K562 (cell line): ENCODE results near the gene SEC22C. TPM values are rescaled to one million over a fixed set of nuclear protein-coding genes. Genes with fewer than 3 reads are reported as not detected.

Experiments used
- CBFA2T2 ChIP-seq: fragments of 450-650 bp; conservative IDR thresholded peaks from 2 replicates; pipeline ENCODE4 v1.6.1; 2017; ENCODE audit warnings: mild to moderate bottlenecking
- ETV6 ChIP-seq, 3 experiments: fragments of 150-350 bp in 1 of 3; sonication (generic) in 1 of 3; formaldehyde crosslinking in 1 of 3; IDR thresholded peaks; 2 replicates each; pipeline versions ENCODE4 v1.6.1 to v1.8.0; 2014 to 2022; ENCODE audit warnings: borderline replicate concordance in 2 of 3, low read depth in 2 of 3, antibody characterized with exemption in 1 of 3, low read length in 1 of 3, mild to moderate bottlenecking in 1 of 3, missing genetic modification reagents in 1 of 3
- FUS ChIP-seq: fragments of 200-400 bp; formaldehyde crosslinking; optimal IDR thresholded peaks from 2 replicates; pipeline ENCODE3; 2017; ENCODE audit warnings: low read depth, low read length
- HIVEP1 ChIP-seq: fragments of 250-450 bp; sonication (Bioruptor Pico); IDR thresholded peaks from 2 replicates; pipeline ENCODE4 v1.4.0; 2020; ENCODE audit warnings: mild to moderate bottlenecking
- HNRNPK ChIP-seq: fragments of 200-400 bp; formaldehyde crosslinking; IDR thresholded peaks from one replicate; pipeline ENCODE4 v1.6.1; 2018; ENCODE audit warnings: mild to moderate bottlenecking, low read depth, low read length; ENCODE audit not compliant: poor library complexity, severe bottlenecking
- KLF13 ChIP-seq: fragments of 450-650 bp; IDR thresholded peaks from 2 replicates; pipeline ENCODE4 v1.6.1; 2016; ENCODE audit warnings: missing genetic modification characterization, low read depth, mild to moderate bottlenecking, missing compliant biosample characterization, moderate library complexity, borderline replicate concordance
- NEUROD1 ChIP-seq: fragments of 150-350 bp; IDR thresholded peaks from 2 replicates; pipeline ENCODE4 v1.6.1; 2014; ENCODE audit warnings: borderline replicate concordance, low read length, low read depth; ENCODE audit not compliant: partially characterized antibody
- NR2C2 ChIP-seq, 2 experiments: fragments of 200-800 bp in 1 of 2; sonication (Bioruptor generic) in 1 of 2; sonication (generic) in 1 of 2; formaldehyde crosslinking in 1 of 2; IDR thresholded peaks; 2 replicates each; pipeline versions ENCODE4 v1.6.1 to v1.8.0; 2016 to 2022; ENCODE audit warnings: mild to moderate bottlenecking in 1 of 2, missing compliant biosample characterization in 1 of 2, missing genetic modification characterization in 1 of 2, missing genetic modification reagents in 1 of 2
- POLR2H ChIP-seq: IDR thresholded peaks from 2 replicates; pipeline ENCODE4 v1.6.1; 2016; ENCODE audit warnings: missing genetic modification characterization, low read depth, mild to moderate bottlenecking, control low read depth, missing compliant biosample characterization, moderate library complexity
- POLR3A ChIP-seq: IDR thresholded peaks from 2 replicates; pipeline ENCODE4 v1.6.1; 2011; ENCODE audit warnings: borderline replicate concordance, mild to moderate bottlenecking, moderate library complexity; ENCODE audit not compliant: insufficient read length, insufficient read depth; ENCODE audit errors: extremely low read depth
- PTBP1 ChIP-seq: fragments of 200-400 bp; formaldehyde crosslinking; IDR thresholded peaks from 2 replicates; pipeline ENCODE4 v1.6.1; 2017; ENCODE audit warnings: low read depth, low read length
- REST ChIP-seq, 2 experiments: fragments of 450-650 bp; formaldehyde crosslinking in 1 of 2; IDR thresholded peaks; 2 replicates each; pipeline versions ENCODE4 v1.4.0 to v1.6.1; 2014 to 2020; ENCODE audit warnings: mild to moderate bottlenecking in 2 of 2, borderline replicate concordance in 1 of 2, low read depth in 1 of 2
- RHOXF2B ChIP-seq: fragments of 250-450 bp; sonication (Bioruptor Pico); conservative IDR thresholded peaks from 2 replicates; pipeline ENCODE4 v1.5.1; 2021
- XRCC5 ChIP-seq: fragments of 200-400 bp; formaldehyde crosslinking; IDR thresholded peaks from 2 replicates; pipeline ENCODE4 v1.6.1; 2017; ENCODE audit warnings: low read depth, mild to moderate bottlenecking, low read length
- ZFX ChIP-seq: sonication (generic); formaldehyde crosslinking; IDR thresholded peaks from 2 replicates; pipeline ENCODE4 v1.8.0; 2022; ENCODE audit warnings: mild to moderate bottlenecking, missing genetic modification reagents, moderate library complexity
- ZNF551 ChIP-seq: fragments of 250-450 bp; sonication (Bioruptor Pico); IDR thresholded peaks from 2 replicates; pipeline ENCODE4 v1.5.0; 2021; ENCODE audit warnings: mild to moderate bottlenecking, moderate library complexity
- ZNF766 ChIP-seq: fragments of 200-800 bp; sonication (Bioruptor generic); conservative IDR thresholded peaks from 2 replicates; pipeline ENCODE4 v1.6.1; 2016; ENCODE audit warnings: missing genetic modification characterization, missing compliant biosample characterization
- ZSCAN32 ChIP-seq: fragments of 450-650 bp; formaldehyde crosslinking; IDR thresholded peaks from 2 replicates; pipeline ENCODE4 v1.4.0; 2020; ENCODE audit warnings: mild to moderate bottlenecking, moderate library complexity
- polyA plus RNA-seq, 8 experiments: library from polyadenylated mRNA; depleted of rRNA in 4 of 8; stranded (reverse) in 5 of 8; unstranded in 3 of 8; fragments of >200 nt; fragmentation: Nextera tagmentation in 2 of 8; fragmentation: Illumina TruSeq in 1 of 8; extraction: Ambion mirVana in 2 of 8; extraction: Trizol in 1 of 8; gene quantifications; 2 replicates each; pipeline versions ENCODE4 v1.2.1 to v1.2.3, GENCODE V29; 2011 to 2014; ENCODE audit warnings: inconsistent platforms in 1 of 8, missing spikeins in 1 of 8
- total RNA-seq, 7 experiments: library from RNA; depleted of rRNA in 6 of 7; stranded (reverse); fragments of >200 nt in 6 of 7; fragmentation: Illumina TruSeq in 2 of 7; extraction: Trizol in 2 of 7; gene quantifications; 2 replicates each; pipeline versions ENCODE4 v1.2.1 to v1.2.3, GENCODE V29; 2011 to 2021; ENCODE audit warnings: low replicate concordance in 1 of 7

The SEC22C gene
- total and polyA plus RNA-seq, 9 of the 15 experiments (the other 6 are each of a cell fraction or from before 2014, with no cell fraction given): 35.6 to 68.4 (median 50.7) TPM

GRCh38 chr3:42605546-42606173 lies 23.9 kb upstream of the SEC22C start (continued):
- TF ChIP-seq REST (IDR thresholded peaks at IDR 0.05; ENCODE audit: borderline replicate concordance) (no peak), REST (CRISPR knock-in tag; IDR thresholded peaks at IDR 0.05; ENCODE audit: low read depth) (no peak), ZFX (no peak; the same call in 1 of the 2 replicates), POLR2H (tag) (no peak), NEUROD1 (peak; percentile 51), HIVEP1 (CRISPR knock-in tag) (no peak), RHOXF2B (CRISPR knock-in tag) (no peak), KLF13 (tag) (no peak), FUS (no peak), ZSCAN32 (no peak), NR2C2 (CRISPR knock-in tag; IDR thresholded peaks at IDR 0.05) (no peak), NR2C2 (tag; IDR thresholded peaks at IDR 0.05) (no peak; the same call in 1 of the 2 replicates), PTBP1 (no peak), POLR3A (no peak), ETV6 (IDR thresholded peaks at IDR 0.05; ENCODE audit: borderline replicate concordance in 1 of 2, low read depth in 2 of 2, low read length in 1 of 2) (no peak), ETV6 (CRISPR knock-in tag; IDR thresholded peaks at IDR 0.05; ENCODE audit: borderline replicate concordance) (no peak), ZNF766 (no peak), CBFA2T2 (no peak; the same call in 1 of the 2 replicates), XRCC5 (no peak), ZNF551 (CRISPR knock-in tag) (no peak), HNRNPK (no peak)
